HG03060 (cell line): ENCODE measurements around the gene GRM7.

ENCODE experiments used
- ATAC-seq: cut with Tn5 transposase; IDR thresholded peaks from one replicate; pipeline ENCODE4 v1.9.1; 2021; ENCODE audit warnings: low read depth, moderate number of reproducible peaks; ENCODE audit not compliant: unreplicated experiment

Gene GRM7

GRCh38 chr3:7547826-7548225, 686.9 kb downstream of the GRM7 start:
- no peak for ATAC-seq

GRCh38 chr3:7562892-7563291, 702.0 kb downstream of the GRM7 start:
- ATAC-seq = no peak

DNA sequence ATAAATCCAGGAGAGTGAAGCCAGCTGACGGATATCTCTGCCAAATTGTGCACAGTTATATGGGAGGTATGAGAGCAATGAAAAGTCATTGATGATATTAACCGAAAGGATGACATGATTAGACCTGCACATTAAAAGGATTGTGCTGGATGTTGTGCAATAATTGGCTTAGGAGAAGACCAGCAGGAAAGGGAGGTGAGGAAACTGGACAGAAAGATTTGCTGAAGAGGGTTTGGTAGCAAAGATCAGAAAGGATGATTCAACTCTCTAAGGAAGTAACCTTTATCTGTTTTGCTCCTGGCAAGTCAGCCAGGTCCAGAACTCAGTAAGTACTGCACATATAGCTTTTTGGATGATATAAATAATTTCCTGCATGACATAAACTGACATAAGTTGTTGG, 704.7 kb downstream of the GRM7 start:
- no peak for ATAC-seq

- peak; percentile 53 for ATAC-seq
Observed at GRCh38 chr3:7567160-7567559, 706.2 kb downstream of the GRM7 start.

GRCh38 chr3:7568526-7569184, 707.7 kb downstream of the GRM7 start:
- no peak for ATAC-seq

DNA sequence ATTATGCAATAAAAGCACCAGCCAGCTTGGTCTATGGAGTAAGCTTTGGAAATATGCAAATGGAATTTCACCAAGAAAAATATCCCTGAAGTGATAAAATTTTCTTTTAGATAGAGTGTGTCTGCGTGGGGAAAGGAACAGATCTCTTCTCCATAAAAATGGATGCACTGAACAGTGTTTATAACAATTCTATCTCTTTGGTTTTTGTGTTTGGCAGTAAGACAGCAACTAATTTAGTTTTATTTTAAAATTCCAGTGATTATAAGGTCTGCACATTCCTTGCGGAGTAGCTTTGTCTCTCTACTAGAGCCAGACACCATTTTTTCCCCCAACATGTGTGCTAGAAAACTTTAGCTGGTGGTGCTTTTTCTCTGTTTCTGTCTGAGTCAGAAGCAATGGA, 712.4 kb downstream of the GRM7 start:
- ATAC-seq = no peak

DNA sequence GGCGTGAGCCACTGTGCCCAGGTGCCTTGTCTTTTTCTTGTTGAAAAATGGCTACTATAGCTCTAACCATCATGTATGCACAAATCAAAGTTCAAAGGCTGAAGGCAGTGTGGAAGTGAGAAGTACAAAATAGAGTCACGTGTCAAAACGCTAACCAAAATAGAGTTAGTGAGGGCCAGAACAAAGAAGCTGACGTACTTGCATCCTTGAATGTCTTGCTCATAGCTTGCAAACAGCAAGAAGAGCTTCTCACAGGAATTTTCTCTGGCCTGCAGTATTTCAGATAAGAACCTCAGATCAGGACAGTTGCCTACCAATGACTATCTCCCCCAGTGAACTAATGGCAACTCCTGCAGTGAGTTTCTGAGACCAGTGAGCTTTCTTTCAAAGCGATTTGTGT, 713.5 kb downstream of the GRM7 start:
- no peak for ATAC-seq

GRCh38 chr3:7576071-7576470, 715.2 kb downstream of the GRM7 start:
- ATAC-seq = no peak

DNA sequence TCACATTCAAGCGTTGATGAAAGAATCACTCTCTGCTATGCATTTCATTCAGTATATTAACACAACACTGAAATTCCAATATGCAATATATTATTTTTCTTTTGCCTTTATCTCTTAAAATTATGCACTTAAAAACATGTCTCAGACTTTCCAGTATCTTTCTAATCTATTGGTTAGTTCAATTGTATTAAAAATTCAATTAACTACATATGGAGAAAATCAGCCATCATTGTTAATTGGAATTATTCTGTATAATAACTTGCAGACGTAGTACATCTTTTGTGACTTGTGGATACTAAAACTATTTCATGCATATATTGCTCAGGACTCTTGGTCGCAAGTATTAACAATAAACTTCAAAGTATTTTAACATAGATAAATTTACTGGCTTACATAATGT, 715.6 kb downstream of the GRM7 start:
- ATAC-seq = no peak

DNA sequence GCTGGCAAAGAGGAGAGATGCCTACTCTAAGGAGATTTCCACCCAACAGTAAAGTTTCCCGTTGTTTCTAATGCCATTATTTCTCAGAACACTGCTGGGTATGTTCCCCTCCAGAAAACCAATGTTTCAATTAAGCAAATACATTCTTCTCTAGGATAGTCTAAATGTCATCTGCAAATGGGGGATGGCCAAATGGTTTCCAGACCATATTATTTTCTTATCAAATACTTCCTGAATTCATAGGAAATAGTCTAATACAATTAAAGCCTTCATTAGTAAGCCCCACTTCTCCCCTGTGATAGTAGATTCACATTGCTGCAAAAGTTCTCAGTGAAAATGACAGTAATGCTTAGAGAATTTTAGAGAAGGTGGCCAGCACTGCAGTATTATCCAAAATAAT, 716.6 kb downstream of the GRM7 start:
- no peak for ATAC-seq

DNA sequence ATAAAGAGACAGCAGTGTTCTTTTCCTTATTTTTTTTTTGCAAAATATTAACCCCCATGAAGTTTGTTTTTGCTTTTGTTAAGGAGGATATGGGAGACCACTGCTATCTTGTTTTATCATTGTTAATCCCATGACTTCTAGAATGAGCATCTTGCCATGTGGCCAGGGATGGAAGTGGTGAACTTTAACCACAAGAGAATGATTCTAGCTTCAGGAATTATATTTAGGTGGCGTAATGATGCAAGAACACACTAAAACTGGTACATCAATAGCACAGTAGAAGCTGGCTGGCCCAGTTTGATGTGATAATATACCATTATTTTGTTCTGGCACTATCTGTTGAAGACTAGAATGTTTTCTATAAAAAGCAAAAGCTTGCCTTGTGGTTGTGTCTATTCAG, 720.9 kb downstream of the GRM7 start:
- ATAC-seq = no peak

DNA sequence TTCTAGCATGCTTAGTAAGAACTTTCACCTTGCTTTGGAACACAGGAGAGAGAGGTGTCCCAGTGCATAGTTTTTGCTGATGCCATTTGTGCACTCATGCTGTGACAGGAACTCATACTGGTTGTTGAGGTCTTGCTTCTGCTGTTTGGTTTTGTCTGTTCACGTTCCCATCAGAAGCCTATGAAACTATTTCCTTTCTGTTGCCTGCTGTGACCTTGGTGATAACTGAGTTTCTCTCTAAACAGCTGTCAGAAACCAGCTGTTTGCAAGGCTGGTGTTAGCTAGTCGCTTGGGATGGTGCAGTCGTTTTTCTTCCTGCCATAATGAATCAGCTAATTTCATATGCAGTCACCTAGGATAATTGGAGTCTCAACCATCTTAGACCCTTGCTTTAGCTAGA, 724.1 kb downstream of the GRM7 start:
- ATAC-seq = no peak

DNA sequence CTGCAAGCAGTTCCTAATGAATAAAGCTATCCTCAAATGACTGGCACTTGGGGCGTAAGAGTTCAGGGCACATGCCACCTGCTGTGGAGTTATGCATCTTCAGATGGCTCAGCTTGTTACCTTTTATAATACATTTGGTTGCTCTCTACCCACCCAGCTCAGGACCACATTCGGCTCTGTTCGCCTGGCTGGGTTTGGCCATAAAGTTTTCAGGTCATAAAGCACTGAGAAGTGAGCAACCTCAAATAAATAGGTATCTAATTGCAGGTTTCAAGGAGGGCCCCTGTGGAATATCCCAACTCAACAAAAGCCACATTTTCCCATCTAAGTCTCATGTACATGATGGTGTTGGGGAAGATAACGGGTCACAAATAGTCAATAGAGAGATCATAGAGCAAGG, 727.3 kb downstream of the GRM7 start:
- no peak for ATAC-seq

GRCh38 chr3:7589526-7589925, 728.6 kb downstream of the GRM7 start:
- no peak for ATAC-seq

GRCh38 chr3:7602297-7602696, 741.4 kb downstream of the GRM7 start:
- ATAC-seq = no peak

DNA sequence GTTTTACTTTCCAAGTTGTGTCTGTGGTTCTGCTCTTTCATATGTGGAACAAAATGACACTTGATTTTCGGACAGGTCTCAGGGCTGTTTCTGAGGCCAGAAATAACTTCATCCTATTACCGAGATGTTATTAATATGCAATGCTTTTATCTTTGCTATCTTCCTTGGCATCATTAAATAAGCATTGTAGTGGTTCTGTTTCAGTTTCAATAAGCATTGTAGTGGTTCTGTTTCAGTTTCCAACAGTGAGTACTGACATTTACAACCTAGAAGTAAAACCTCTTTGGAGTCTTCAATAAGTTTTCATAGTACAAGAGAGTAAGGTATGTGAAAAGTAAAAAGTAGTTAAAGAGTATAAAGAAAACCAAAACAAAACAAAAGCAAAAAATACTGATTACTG, 746.2 kb downstream of the GRM7 start:
- no peak for ATAC-seq

- ATAC-seq = no peak
Observed at GRCh38 chr3:7607676-7608075, 746.8 kb downstream of the GRM7 start.

DNA sequence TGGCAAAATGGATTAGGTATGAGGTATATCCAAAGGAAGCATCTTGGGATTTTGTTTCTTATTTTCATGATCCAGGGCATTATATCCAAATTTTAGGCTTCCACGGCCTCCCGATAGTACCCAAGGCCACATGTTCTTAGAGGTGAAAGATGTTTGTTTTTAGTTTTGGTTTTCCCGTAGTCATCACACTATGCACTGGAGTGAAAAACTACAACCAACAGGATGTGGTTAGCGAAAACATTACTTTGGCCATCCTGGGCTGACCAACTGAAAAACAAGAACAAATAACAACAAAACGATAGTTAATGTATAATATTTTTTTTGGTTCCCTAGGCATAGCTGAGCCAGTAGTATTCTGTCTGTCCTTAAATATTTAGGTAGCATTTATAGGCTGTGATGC, 749.7 kb downstream of the GRM7 start:
- ATAC-seq = no peak

DNA sequence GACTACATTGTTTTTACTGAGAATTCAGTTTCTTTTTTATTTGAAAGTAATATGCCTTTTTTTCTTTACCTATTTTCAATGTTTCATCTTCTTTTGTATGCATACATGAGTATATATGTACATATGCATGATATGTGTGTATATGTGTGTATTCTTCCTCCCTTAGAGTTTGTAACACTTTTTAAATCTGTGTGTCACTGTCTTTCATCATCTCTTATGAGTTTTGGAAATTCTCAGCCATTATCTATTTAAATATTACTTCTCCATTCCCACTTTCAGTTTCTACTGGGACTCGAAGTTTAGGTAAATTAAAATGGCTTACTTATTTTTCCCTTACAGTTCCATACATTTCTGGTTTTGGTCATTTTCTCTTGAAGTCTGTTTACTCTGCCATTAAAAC, 754.1 kb downstream of the GRM7 start:
- ATAC-seq = no peak

DNA sequence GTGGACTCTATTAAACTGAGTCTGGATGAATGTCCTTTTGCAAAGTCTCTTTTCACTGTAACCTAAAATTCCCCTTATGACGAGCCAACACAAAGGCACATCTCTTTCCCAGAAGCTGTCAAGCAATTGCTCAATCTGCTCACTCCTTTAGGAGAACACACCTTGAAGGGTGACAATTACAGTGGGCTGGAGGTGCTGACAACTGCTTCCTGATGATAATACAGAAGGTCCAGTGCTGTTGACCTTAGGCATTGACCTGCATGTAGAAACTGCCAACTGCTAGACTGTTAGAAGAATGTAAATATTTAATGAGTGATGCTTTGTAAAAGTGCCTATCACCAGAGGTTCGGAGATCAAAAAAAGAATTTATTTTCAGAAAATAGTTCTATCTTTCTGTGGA, 757.7 kb downstream of the GRM7 start:
- ATAC-seq = no peak

- no peak for ATAC-seq
Observed at GRCh38 chr3:7620401-7620800, 759.5 kb downstream of the GRM7 start.

DNA sequence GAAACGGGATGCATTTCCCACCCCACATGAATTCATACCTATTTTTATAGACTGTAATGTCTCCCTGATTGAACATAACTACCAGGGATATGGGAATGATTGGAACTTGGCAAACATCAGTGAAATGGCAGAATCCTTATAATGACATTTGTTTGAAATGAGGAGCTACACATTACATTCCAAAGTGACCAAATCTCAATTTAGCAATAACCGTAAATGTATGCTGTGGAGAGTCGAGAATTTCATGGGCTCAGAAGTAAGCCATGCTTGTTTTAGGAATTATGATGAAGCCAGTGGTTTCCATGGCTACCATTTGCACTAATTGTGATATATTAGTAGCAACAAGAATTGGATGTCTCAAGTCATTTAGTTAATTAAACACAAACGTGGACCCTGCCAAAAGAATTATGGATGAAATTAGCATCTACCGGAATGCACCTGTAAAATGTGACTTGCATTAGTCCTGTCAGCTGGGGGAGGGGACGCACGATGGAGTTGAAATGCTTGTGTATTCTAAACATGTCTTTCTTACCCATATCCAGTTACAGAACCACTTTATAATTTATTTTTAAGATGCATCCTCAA, 760.2 kb downstream of the GRM7 start:
- no peak for ATAC-seq

GRCh38 chr3:7621651-7622050, 760.7 kb downstream of the GRM7 start:
- ATAC-seq = no peak
